Head of caudate nucleus (tissue), 42 donors: Measurements from ENCODE around the gene AATK.
"Not testable (repeated sequence)": the region's sequence is repeated elsewhere in the genome, so short reads cannot be mapped to it uniquely, and the experiment has no call there.

ENCODE experiments used
- DNase-seq, 42 donors: peaks; one replicate each; pipeline versions ENCODE4 v3.0.0 to v3.0.0-alpha.2; 2020 to 2021; ENCODE audit warnings: mixed read lengths in 7 of 42
- intact Hi-C: fragments of 100-400 bp; cut with DNase I; formaldehyde crosslinking; loops from one replicate; pipeline ENCODE4 v1.15.0; 2022

AATK gene

GRCh38 chr17:81164371-81165245 is 1.4 kb downstream of the AATK start:
- peak; percentile 48 to 86 (median 74) for DNase-seq
- intact Hi-C loops: no loop called here

DNA sequence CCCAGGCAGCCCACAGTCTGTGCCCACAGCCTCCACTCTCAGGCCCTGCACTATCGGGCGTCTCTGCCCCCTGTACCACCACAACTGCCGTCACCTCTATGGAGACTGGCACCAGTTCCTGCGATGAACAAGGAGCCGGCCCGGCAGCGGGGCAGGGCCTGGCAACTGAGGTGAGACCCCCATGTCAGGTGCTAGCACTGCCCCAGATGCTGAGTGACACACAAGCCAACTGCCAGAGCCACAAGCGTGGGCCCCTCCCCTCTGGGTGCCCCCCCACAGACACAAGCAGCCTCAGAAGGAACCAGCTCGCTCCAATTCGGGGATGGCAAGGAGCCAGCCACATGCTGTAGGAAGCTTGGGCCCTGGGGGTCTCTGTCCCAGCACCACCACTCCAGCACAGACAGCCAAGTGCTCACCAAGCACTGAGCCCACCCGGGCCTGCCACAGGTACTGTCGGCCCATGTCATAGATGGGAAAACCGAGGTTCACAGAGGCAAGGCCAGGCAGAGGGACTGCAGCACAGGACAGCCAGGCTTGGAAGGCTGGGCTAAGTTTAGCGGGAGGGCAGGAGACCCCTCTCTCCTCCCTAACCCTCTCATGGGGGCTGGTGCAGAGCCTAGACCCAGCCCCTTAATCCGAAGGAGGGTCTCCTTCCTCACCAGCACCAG is 2.2 kb downstream of the AATK start:
- intact Hi-C loops: no loop called here
- DNase-seq: no peak

- intact Hi-C loops: no loop called here
- no peak for DNase-seq
These were observed 2.8 kb downstream of the AATK start for GRCh38 chr17:81163051-81163695.

DNA sequence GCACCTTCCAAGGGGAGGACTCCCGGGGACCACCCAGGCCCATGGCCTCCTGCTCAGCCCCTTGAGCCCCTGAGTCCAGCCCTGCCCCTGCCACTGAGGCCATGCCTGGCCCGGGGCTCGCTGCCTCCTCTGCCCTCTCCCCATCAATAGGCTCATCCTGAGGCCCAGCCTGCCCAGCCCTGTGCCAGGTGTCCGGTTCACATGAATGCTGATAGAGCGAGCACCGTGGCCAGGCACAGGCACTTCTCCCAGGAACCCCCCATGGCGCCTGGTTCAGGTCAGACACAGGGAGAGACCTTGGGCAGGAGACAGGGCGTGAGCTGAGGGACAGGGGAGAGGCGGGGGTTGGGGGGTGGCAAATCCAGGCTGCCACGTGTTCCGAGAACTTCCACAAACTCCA is 3.5 kb downstream of the AATK start:
- intact Hi-C loops: no loop called here
- DNase-seq: no peak

GRCh38 chr17:81161972-81162371 is 4.0 kb downstream of the AATK start:
- DNase-seq: no peak
- intact Hi-C loops: no loop called here

DNA sequence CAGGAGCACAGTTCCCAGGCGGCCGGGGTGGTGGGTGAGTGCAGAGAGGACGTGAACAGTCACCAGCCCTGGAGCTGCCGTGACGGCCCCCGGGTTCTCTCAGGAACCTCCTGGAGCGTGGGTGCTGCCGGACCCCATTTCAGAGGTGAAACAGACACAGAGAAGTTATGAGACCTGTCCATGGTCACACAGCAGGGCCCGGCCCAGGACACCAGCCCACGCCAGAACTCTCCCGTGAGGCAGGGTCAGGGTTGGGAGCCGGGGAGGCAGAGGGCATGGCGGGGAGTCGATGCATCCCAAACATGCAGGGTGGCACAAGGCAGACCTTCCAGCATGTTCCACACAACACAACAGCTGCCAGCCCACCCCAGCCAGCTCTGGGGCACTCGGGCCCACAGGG is 4.5 kb downstream of the AATK start:
- intact Hi-C loops: no loop called here
- DNase-seq: no peak

GRCh38 chr17:81160747-81161453 is 5.1 kb downstream of the AATK start:
- intact Hi-C loops: no loop called here
- DNase-seq: no peak

- peak in 27 of 42 donors; percentile 25 to 73 (median 48) for DNase-seq
These were observed 5.7 kb downstream of the AATK start for GRCh38 chr17:81160306-81160705.

DNA sequence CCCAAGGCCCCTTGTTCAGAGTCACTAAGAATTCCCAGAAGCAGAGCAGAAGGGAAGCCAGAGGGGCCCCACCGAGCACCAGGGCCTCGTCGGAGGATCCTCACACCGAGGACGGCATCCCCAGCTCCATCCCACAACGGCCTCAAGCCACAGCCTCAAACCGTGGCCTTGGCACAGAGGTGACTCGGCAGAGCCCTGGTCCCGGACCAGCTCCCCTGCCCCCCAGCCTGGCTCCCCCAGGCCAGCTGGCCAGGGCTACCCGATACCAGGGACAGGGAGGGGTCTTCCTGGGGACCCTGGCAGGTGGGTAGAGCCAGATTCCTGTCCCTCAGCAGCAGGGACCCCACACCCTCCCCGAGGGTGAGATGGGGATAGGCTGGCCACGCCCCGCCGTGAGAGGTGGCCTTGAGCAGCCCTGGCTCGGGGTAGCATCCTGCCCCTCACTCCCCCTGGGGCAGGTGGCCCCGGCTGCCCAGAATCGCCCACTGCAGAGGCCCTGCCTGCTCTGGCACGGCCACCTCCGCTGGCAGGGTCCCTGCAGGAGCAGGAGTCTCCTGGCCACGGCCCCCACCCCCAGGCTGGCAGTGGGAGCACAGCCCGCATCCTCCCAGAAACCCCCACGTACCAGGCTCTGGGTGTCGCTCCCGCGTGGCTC is 6.3 kb downstream of the AATK start:
- intact Hi-C loops: no loop called here

More at GRCh38 chr17:81160306-81160705, 5.7 kb downstream of the AATK start:
- intact Hi-C loops: no loop called here

DNA sequence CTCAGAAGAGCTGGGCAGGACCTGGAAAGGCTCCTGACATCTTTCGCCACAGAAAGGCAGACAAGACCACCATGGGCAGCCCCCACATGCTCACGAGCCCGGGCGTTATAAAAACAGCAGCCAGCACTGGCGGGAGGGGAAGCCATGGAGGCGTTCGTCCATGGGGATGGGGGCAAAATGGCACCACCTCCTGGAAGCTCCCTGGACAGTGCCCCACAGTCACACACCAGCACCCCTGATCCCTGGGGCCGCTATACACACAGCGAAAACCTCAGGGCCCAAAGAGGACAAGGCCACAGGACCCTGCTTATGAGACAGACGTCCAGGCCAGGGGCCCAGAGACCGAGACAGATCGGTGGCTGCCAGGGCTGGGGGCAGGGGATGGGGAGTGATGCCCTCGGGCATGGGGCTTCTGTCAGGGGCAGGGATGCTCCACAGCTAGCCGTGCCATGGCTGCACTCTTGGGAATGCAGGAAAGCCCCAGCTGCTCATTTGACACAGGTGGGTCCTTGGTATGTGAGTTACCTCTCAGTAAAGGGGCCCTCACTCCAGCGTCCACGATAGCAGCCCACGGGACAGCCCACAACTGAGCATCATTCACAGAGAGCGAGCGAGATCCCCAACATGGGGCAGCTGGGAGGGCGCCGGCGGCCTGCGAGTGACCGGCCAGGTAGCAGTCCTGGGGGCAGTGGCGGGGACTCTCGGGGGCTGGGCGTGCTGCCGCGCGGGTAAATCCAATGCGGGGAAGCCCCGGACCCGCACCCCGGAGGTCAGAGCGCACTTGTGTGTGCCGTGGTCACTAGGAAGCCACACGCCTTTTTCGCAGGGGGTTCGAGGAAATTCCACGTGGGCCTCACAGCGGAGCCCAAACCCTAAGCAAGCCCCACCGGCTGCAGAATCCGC is 7.1 kb downstream of the AATK start:
- DNase-seq: no peak
- intact Hi-C loops: no loop called here

More for the DNA sequence above, 6.3 kb downstream of the AATK start:
- DNase-seq: no peak

DNA sequence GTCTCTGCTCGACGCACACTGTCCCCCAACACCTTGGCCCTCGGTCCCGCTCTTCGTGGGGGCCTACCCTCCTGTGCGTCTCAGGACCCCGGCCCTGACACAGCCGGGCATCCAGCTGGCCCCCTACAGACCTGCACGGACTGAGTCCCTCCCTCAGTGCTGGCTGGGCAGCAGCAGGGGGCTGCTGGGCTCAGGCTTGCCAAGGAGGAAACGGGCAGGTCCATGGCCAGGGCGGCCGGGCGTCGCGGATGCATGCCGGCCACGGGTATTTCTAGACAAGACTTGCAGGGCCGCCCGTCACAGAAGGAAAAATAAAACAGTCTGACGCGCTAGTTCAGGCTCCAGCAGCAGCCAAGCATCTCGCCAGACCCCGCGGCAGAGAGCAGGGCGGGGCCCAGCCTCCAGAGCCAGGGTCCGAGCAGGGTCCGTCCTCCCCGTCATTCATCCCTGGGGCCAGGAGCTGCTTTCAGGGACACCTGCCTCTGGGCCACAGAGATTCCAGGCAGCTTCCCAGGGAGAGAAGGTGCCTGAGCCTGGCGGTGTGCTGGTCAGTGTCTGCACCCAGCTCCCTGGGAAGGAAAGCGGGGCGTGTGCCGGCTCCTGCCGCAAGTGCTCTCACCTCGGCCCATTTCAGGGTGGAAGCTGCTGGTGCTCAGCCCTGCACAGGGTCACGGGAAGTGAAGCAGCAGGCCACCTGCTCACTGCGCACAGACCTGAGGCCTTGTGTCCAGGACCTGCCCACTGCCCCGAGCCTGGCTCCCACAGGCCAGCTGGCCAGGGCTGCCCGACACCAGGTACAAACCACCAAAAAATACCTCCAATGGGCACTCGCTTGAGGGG is 8.0 kb downstream of the AATK start:
- DNase-seq: no peak
- intact Hi-C loops: no loop called here

GRCh38 chr17:81156866-81157805 is 8.9 kb downstream of the AATK start:
- intact Hi-C loops: no loop called here
- DNase-seq: no peak

DNA sequence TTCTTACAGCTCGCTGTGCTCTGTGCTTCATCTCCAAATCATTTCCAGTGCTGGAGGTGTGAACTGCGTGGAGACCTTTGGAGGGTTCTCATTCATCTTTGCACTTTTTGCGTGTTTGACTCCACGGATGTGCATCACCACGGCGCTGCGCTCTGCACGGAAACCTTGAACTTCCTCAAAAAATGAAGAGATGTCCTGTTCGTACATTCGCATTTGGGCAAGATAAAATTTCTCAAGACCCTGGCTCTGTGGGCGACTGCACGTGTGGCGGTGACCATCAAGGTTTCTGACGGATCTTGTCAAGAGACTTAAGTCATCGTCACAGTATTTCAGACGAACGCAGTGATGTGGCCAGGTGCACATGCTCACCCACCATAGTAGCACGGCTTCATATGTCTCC is 11.1 kb downstream of the AATK start:
- no peak for DNase-seq
- intact Hi-C loops: no loop called here

GRCh38 chr17:81154016-81154415 is 12.0 kb downstream of the AATK start:
- intact Hi-C loops: not testable (repeated sequence)
- peak in 1 of 42 donors; percentile 60 for DNase-seq

GRCh38 chr17:81153340-81153803 is 12.6 kb downstream of the AATK start:
- intact Hi-C loops: no loop called here
- peak; percentile 54 to 95 (median 86) for DNase-seq
